GM18520 (cell line): Measurements from ENCODE around the gene TMEM132D.
"Not testable (repeated sequence)": the region's sequence is repeated elsewhere in the genome, so short reads cannot be mapped to it uniquely, and the experiment has no call there.

ENCODE experiments used
- ATAC-seq: cut with Tn5 transposase; IDR thresholded peaks from one replicate; pipeline ENCODE4 v1.9.1; 2021; ENCODE audit not compliant: unreplicated experiment

TMEM132D gene

GRCh38 chr12:129544716-129545115, 359.1 kb downstream of the TMEM132D start:
- no peak for ATAC-seq

GRCh38 chr12:129540954-129541353, 362.9 kb downstream of the TMEM132D start:
- no peak for ATAC-seq

GRCh38 chr12:129540249-129540648, 363.6 kb downstream of the TMEM132D start:
- ATAC-seq = no peak

GRCh38 chr12:129538724-129539335, 365.0 kb downstream of the TMEM132D start:
- ATAC-seq = not testable (repeated sequence)

GRCh38 chr12:129538137-129538536, 365.7 kb downstream of the TMEM132D start:
- no peak for ATAC-seq

- ATAC-seq = no peak
Measured at GRCh38 chr12:129534966-129535750, 368.7 kb downstream of the TMEM132D start.

- ATAC-seq = no peak
Measured at GRCh38 chr12:129532707-129533499, 370.9 kb downstream of the TMEM132D start.

GRCh38 chr12:129532082-129532481, 371.7 kb downstream of the TMEM132D start:
- no peak for ATAC-seq

GRCh38 chr12:129530984-129531383, 372.8 kb downstream of the TMEM132D start:
- ATAC-seq = no peak

- ATAC-seq = no peak
Measured at GRCh38 chr12:129530517-129530916, 373.3 kb downstream of the TMEM132D start.

GRCh38 chr12:129527506-129527905, 376.3 kb downstream of the TMEM132D start:
- ATAC-seq = no peak

- no peak for ATAC-seq
Measured at GRCh38 chr12:129523621-129524020, 380.2 kb downstream of the TMEM132D start.

GRCh38 chr12:129520739-129521138, 383.1 kb downstream of the TMEM132D start:
- no peak for ATAC-seq

- ATAC-seq = no peak
Measured at GRCh38 chr12:129503802-129504201, 400.0 kb downstream of the TMEM132D start.

GRCh38 chr12:129496226-129496625, 407.6 kb downstream of the TMEM132D start:
- ATAC-seq = no peak

- no peak for ATAC-seq
Measured at GRCh38 chr12:129494766-129495165, 409.1 kb downstream of the TMEM132D start.

GRCh38 chr12:129494260-129494659, 409.6 kb downstream of the TMEM132D start:
- ATAC-seq = no peak

GRCh38 chr12:129489100-129489676, 414.6 kb downstream of the TMEM132D start:
- ATAC-seq = no peak

GRCh38 chr12:129486931-129487330, 416.9 kb downstream of the TMEM132D start:
- ATAC-seq = no peak

- no peak for ATAC-seq
Measured at GRCh38 chr12:129483111-129483893, 420.5 kb downstream of the TMEM132D start.

- ATAC-seq = no peak
Measured at GRCh38 chr12:129481921-129482320, 421.9 kb downstream of the TMEM132D start.
